ENCODE measurements around the gene PTPRM. TPM values are rescaled to one million over a fixed set of nuclear protein-coding genes. Genes with fewer than 3 reads are reported as not detected.

The PTPRM gene
- total and polyA plus RNA-seq, 12 donors = 31.7 to 116 (median 61.2) TPM

GRCh38 chr18:8049147-8049546, 482.0 kb downstream of the PTPRM start:
- Histone ChIP-seq H3K36me3 (replicated peaks in 1 of 2) (no peaks in the 10 kb centered on the region), H3K4me1 (replicated peaks in 1 of 2) (peaks cover 0 to 16% of the 10 kb centered on the region in 2 donors), H3K27ac (no peak overlapping the region), H3K4me3 (no peak overlapping the region), H3K27me3 (no peaks in the 10 kb centered on the region), H3K9me3 (replicated peaks in 1 of 3) (no peaks in the 10 kb centered on the region)
- intact Hi-C loops (cut with DNase I) = no loop called here
- WGBS, 4 donors = 33 to 46% (median 36%) methylated on average over 2 of the region's 2 CpGs
- no peak for TF ChIP-seq POLR2A (IDR thresholded peaks at IDR 0.05)
- TF ChIP-seq, protein P1, sequence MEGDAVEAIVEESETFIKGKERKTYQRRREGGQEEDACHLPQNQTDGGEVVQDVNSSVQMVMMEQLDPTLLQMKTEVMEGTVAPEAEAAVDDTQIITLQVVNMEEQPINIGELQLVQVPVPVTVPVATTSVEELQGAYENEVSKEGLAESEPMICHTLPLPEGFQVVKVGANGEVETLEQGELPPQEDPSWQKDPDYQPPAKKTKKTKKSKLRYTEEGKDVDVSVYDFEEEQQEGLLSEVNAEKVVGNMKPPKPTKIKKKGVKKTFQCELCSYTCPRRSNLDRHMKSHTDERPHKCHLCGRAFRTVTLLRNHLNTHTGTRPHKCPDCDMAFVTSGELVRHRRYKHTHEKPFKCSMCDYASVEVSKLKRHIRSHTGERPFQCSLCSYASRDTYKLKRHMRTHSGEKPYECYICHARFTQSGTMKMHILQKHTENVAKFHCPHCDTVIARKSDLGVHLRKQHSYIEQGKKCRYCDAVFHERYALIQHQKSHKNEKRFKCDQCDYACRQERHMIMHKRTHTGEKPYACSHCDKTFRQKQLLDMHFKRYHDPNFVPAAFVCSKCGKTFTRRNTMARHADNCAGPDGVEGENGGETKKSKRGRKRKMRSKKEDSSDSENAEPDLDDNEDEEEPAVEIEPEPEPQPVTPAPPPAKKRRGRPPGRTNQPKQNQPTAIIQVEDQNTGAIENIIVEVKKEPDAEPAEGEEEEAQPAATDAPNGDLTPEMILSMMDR (IDR thresholded peaks at IDR 0.05) = no peak
- DNase-seq = no peak

- Histone ChIP-seq H3K4me1 (replicated peaks in 1 of 2) (peaks cover 0 to 16% of the 10 kb centered on the region in 2 donors), H3K9me3 (replicated peaks in 1 of 3) (no peaks in the 10 kb centered on the region), H3K4me3 (no peak overlapping the region), H3K27me3 (no peaks in the 10 kb centered on the region), H3K27ac (peak overlapping the region in 1 of 5 donors; percentile 10), H3K36me3 (replicated peaks in 1 of 2) (no peaks in the 10 kb centered on the region)
- DNase-seq = no peak
- WGBS, 4 donors = 66 to 79% (median 71%) methylated on average over 5 of the region's 5 CpGs
- TF ChIP-seq POLR2A (IDR thresholded peaks at IDR 0.05) = no peak
- TF ChIP-seq, protein P1 (IDR thresholded peaks at IDR 0.05) = no peak
- intact Hi-C loops (cut with DNase I) = no loop called here
Observed at GRCh38 chr18:8050616-8051329, 483.7 kb downstream of the PTPRM start.

- no peaks in the 10 kb centered on the region for H3K36me3 ChIP-seq (replicated peaks in 1 of 2)
- H3K27me3 ChIP-seq = no peaks in the 10 kb centered on the region
- no peak for DNase-seq
- no peaks in the 10 kb centered on the region for H3K9me3 ChIP-seq (replicated peaks in 1 of 3)
- no peak for TF ChIP-seq POLR2A (IDR thresholded peaks at IDR 0.05)
- TF ChIP-seq, protein P1 (IDR thresholded peaks at IDR 0.05) = no peak
- H3K27ac ChIP-seq = no peak overlapping the region
- 69 to 84% (median 75%) methylated on average over 2 of the region's 2 CpGs for WGBS, 4 donors
- no peak overlapping the region for H3K4me3 ChIP-seq
- intact Hi-C loops (cut with DNase I) = no loop called here
- peaks cover 0 to 16% of the 10 kb centered on the region in 2 donors for H3K4me1 ChIP-seq (replicated peaks in 1 of 2)
Observed at GRCh38 chr18:8051453-8051852, 484.3 kb downstream of the PTPRM start.

- no peaks in the 10 kb centered on the region for H3K27me3 ChIP-seq
- no peaks in the 10 kb centered on the region for H3K36me3 ChIP-seq (replicated peaks in 1 of 2)
- DNase-seq = no peak
- TF ChIP-seq POLR2A (IDR thresholded peaks at IDR 0.05) = no peak
- TF ChIP-seq, protein P1 (IDR thresholded peaks at IDR 0.05) = no peak
- H3K27ac ChIP-seq = no peak overlapping the region
- no peak overlapping the region for H3K4me3 ChIP-seq
- 50 to 86% (median 78%) methylated on average over 2 of the region's 2 CpGs for WGBS, 4 donors
- peaks cover 0 to 16% of the 10 kb centered on the region in 2 donors for H3K4me1 ChIP-seq (replicated peaks in 1 of 2)
- intact Hi-C loops (cut with DNase I) = no loop called here
- no peaks in the 10 kb centered on the region for H3K9me3 ChIP-seq (replicated peaks in 1 of 3)
Observed at GRCh38 chr18:8052237-8052701, 485.2 kb downstream of the PTPRM start.
